Hepatocyte (in vitro differentiated cells): ENCODE results near the gene MAU2. TPM values are rescaled to one million over a fixed set of nuclear protein-coding genes. Genes with fewer than 3 reads are reported as not detected.

Experiments
- DNase-seq: peaks from one replicate; pipeline ENCODE4 v3.0.0-alpha.2; 2016; ENCODE audit warnings: low spot score
- H2AFZ ChIP-seq: fragments of 200-600 bp; sonication (generic); 2 replicates; pipeline ENCODE4 v1.6.0; 2016; ENCODE audit warnings: antibody characterized with exemption, mild to moderate bottlenecking
- H3K27ac ChIP-seq: fragments of 200-600 bp; sonication (generic); 2 replicates; pipeline ENCODE4 v1.5.1; 2016; ENCODE audit warnings: mild to moderate bottlenecking
- H3K27me3 ChIP-seq: fragments of 200-600 bp; sonication (generic); 2 replicates; pipeline ENCODE4 v1.6.1; 2016
- H3K36me3 ChIP-seq: fragments of 200-600 bp; sonication (generic); replicated peaks from 2 replicates; pipeline ENCODE4 v1.5.1; 2016; ENCODE audit warnings: low read depth; ENCODE audit not compliant: insufficient read depth
- H3K4me1 ChIP-seq: fragments of 200-600 bp; sonication (generic); 2 replicates; pipeline ENCODE4 v1.5.1; 2016; ENCODE audit warnings: mild to moderate bottlenecking, moderate library complexity; ENCODE audit not compliant: insufficient read depth
- H3K4me2 ChIP-seq: fragments of 200-600 bp; sonication (generic); 2 replicates; pipeline ENCODE4 v1.6.0; 2016
- H3K4me3 ChIP-seq: fragments of 200-600 bp; sonication (generic); 2 replicates; pipeline ENCODE4 v1.5.1; 2016; ENCODE audit warnings: mild to moderate bottlenecking
- H3K79me2 ChIP-seq: fragments of 200-600 bp; sonication (generic); 2 replicates; pipeline ENCODE4 v1.6.0; 2017; ENCODE audit warnings: mild to moderate bottlenecking
- H3K9me2 ChIP-seq: fragments of 200-600 bp; sonication (generic); replicated peaks from 2 replicates; pipeline ENCODE4 v1.6.0; 2017; ENCODE audit warnings: mild to moderate bottlenecking; ENCODE audit not compliant: insufficient read depth
- H3K9me3 ChIP-seq: fragments of 200-600 bp; sonication (generic); 2 replicates; pipeline ENCODE4 v1.5.1; 2016; ENCODE audit warnings: low read depth, mild to moderate bottlenecking
- H4K20me1 ChIP-seq: fragments of 200-600 bp; sonication (generic); 2 replicates; pipeline ENCODE4 v1.6.0; 2016; ENCODE audit warnings: mild to moderate bottlenecking; ENCODE audit not compliant: insufficient read depth, poor library complexity, severe bottlenecking
- CTCF ChIP-seq: fragments of 200-600 bp; sonication (generic); IDR thresholded peaks from 2 replicates; pipeline ENCODE4 v1.5.1; 2016; ENCODE audit warnings: antibody characterized with exemption, mild to moderate bottlenecking; ENCODE audit not compliant: poor library complexity
- EZH2 ChIP-seq: fragments of 200-600 bp; sonication (generic); IDR thresholded peaks from 2 replicates; pipeline ENCODE4 v1.6.1; 2016; ENCODE audit warnings: antibody characterized with exemption, mild to moderate bottlenecking, borderline replicate concordance
- EZH2phosphoT487 ChIP-seq: fragments of 200-600 bp; sonication (generic); IDR thresholded peaks from one replicate; pipeline ENCODE4 v1.6.1; 2018; ENCODE audit warnings: antibody characterized with exemption, mild to moderate bottlenecking, low read depth, moderate library complexity; ENCODE audit not compliant: unreplicated experiment, severe bottlenecking
- WGBS: methylation state at CpG from one replicate; pipeline ENCODE4 v1.1.6; 2016; ENCODE audit warnings: low lambda C conversion rate; ENCODE audit errors: missing lambda C conversion rate; 5-methylcytosine and 5-hydroxymethylcytosine counted together
- polyA plus RNA-seq: library from polyadenylated mRNA; unstranded; fragments of >200 nt; fragmentation: Nextera tagmentation; extraction: Ambion mirVana; gene quantifications from 2 replicates; pipeline ENCODE4 v1.2.1, GENCODE V29; 2016
- total RNA-seq: library from RNA; depleted of rRNA; stranded (reverse); fragments of >200 nt; gene quantifications from 2 replicates; pipeline ENCODE4 v1.2.3, GENCODE V29; 2014

The MAU2 gene
- total and polyA plus RNA-seq, 2 experiments from 2014 or later, result 25.3 to 31.8 TPM

GRCh38 chr19:19274716-19275565, 45.7 kb upstream of the MAU2 start:
- H3K79me2 ChIP-seq, result no peaks in the 10 kb centered on the region
- H3K4me3 ChIP-seq, result no peak overlapping the region
- WGBS, result 82% methylated on average over 9 of the region's 9 CpGs
- H3K27me3 ChIP-seq, result no peaks in the 10 kb centered on the region
- H3K27ac ChIP-seq, result no peak overlapping the region
- no peaks in the 10 kb centered on the region for H3K9me3 ChIP-seq
- H3K4me2 ChIP-seq, result no peak overlapping the region
- no peak overlapping the region for H2AFZ ChIP-seq
- DNase-seq, result peak; percentile 29
- H3K36me3 ChIP-seq, result no peaks in the 10 kb centered on the region
- TF ChIP-seq EZH2phosphoT487 (no peak), CTCF (no peak), EZH2 (no peak)
- no peaks in the 10 kb centered on the region for H4K20me1 ChIP-seq
- no peaks in the 10 kb centered on the region for H3K9me2 ChIP-seq
- H3K4me1 ChIP-seq, result peaks cover 9% of the 10 kb centered on the region

- Histone ChIP-seq H3K27ac (peak overlapping the region; percentile 74), H3K36me3 (no peaks in the 10 kb centered on the region)
- WGBS, result 64% methylated on average over 12 of the region's 12 CpGs
Observed at GRCh38 chr19:19276386-19276785, 44.2 kb upstream of the MAU2 start.

GRCh38 chr19:19276851-19277250, 43.8 kb upstream of the MAU2 start:
- 89% methylated on average over 17 of the region's 20 CpGs for WGBS
- peak; percentile 12 for DNase-seq
- H3K4me3 ChIP-seq, result no peak overlapping the region
- H3K36me3 ChIP-seq, result no peaks in the 10 kb centered on the region
- H3K4me2 ChIP-seq, result no peak overlapping the region
- no peaks in the 10 kb centered on the region for H3K79me2 ChIP-seq
- H3K27ac ChIP-seq, result peak overlapping the region; percentile 74
- H4K20me1 ChIP-seq, result no peaks in the 10 kb centered on the region
- no peak overlapping the region for H2AFZ ChIP-seq
- H3K9me3 ChIP-seq, result no peaks in the 10 kb centered on the region
- peaks cover 9% of the 10 kb centered on the region for H3K4me1 ChIP-seq
- TF ChIP-seq CTCF (no peak), EZH2 (no peak), EZH2phosphoT487 (no peak)
- no peaks in the 10 kb centered on the region for H3K9me2 ChIP-seq
- no peaks in the 10 kb centered on the region for H3K27me3 ChIP-seq

More at GRCh38 chr19:19276386-19276785, 44.2 kb upstream of the MAU2 start:
- no peaks in the 10 kb centered on the region for H4K20me1 ChIP-seq
- no peak overlapping the region for H3K4me3 ChIP-seq
- TF ChIP-seq EZH2 (no peak), CTCF (no peak), EZH2phosphoT487 (no peak)
- H3K79me2 ChIP-seq, result no peaks in the 10 kb centered on the region
- peak; percentile 64 for DNase-seq
- no peaks in the 10 kb centered on the region for H3K9me3 ChIP-seq
- no peak overlapping the region for H3K4me2 ChIP-seq
- no peaks in the 10 kb centered on the region for H3K27me3 ChIP-seq
- no peak overlapping the region for H2AFZ ChIP-seq
- H3K4me1 ChIP-seq, result peaks cover 9% of the 10 kb centered on the region
- no peaks in the 10 kb centered on the region for H3K9me2 ChIP-seq
